ENCODE measurements around the gene KRT71.
"Not testable (repeated sequence)": the region's sequence is repeated elsewhere in the genome, so short reads cannot be mapped to it uniquely, and the experiment has no call there.

KRT71 gene

DNA sequence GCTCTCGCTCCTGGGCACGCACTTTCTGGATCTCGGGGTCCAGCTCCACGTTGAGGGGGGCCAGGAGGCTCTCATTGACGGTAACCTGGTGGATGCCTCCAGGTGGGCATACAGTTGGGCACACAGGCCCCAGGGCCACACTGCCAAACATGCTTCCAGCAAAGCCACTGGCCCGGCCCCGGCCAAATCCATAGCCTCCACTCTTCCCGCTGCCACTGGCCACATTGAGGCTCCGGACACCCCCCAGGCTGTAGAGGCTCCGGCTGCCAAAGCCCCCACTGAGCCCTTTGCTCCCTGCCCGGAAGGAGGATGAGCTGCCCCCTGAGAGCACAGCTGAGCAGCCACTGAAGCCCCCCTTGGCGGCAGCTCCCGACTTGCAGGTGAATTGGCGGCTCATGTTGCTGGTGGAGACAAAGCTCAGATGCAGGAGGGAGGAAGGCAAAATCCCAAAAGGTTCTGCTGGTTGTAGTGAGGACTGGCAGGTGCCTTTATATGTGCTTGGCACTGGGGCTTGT, at the start of gene KRT71:
TSS of gene KRT71 (minus strand) at position 465 of the 515 bp plus-strand sequence. CDS start at position 397, 68 bp downstream.
- DNase-seq (ENCODE audit: low spot score): no peak

DNA sequence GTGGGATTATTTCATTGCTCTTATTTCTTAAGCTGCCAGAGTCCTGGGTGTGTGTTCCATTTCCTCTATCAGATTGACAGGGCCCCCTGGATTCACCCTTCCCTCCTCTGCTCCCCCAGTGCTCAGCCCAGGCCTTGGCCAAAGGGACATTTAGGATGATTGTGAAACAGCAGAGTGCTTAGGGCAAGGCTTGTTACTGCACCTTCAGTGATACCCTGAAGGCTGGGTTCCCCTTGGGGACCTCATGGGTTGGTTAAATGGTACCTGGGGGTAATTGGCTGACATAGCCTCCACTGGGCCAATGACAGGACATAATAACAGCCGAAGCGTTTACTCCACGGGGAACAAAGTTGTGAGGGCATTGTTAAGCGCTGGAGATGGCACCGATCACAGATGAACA, 49.6 kb upstream of the KRT71 start:
- no peak for DNase-seq (ENCODE audit: low spot score)

DNA sequence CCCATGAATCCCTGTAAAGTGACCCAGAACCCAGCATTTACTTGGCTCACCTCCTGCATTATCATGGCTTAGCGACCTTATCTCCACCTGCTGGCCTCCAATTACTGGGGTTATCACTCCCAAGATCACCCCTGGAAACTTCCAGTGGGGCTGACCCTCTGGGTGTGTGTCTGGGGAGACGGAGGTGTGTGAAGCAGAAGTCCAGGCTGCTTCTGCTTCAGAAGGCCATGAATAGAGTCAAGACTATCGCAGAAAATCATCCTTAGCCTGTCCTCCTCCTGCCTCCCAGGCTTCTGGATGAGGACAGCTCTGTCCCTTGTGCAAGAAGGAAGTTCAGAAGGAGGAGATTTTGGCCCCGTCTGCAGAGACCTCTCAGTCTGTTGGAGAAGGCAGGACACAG, 48.7 kb upstream of the KRT71 start:
- no peak for DNase-seq (ENCODE audit: low spot score)

DNA sequence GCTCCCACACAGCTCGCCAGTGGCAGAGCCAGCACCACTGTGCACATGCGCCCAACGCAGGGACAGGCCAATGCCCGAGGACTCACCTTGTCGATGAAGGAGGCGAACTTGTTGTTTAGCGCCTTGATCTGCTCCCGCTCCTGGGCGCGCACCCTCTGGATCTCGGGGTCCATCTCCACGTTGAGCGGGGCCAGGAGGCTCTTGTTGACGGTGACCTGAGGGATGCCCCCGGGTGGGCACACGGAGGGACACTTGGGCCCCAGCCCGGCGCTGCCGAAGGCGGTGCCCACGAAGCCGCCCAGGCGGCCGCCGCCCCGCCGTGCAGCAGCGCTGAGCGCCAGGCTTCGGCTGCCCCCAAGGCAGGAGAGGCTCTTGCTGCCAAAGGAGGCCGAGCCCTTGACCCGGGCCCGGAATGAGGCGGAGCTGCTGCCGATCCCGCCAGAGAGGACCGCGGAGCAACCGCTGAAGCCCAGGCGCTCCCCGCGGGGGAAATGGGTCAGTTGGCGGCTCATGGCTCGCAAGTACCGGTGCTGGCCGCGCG, 48.1 kb upstream of the KRT71 start, which contains the start of gene KRT72:
TSS of gene KRT72 (minus strand) at position 523 of the 541 bp plus-strand sequence. CDS start at position 512, 11 bp downstream.
- DNase-seq (ENCODE audit: low spot score): no peak

DNA sequence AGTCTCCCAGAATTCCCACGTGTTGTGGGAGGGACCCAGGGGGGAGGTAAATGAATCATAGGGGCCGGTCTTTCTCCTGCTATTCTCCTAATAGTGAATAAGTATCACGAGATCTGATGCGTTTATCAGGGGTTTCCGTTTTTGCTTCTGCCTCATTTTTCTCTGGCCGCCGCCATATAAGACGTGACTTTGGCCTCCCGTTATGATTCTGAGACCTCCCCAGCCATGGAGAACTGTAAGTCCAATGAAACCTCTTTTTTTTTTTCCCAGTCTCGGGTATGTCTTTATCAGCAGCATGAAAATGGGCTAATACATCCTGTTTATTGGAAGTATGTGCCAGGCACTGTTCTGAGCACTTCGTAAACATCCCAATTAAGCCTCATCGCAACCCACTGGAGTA, 47.5 kb upstream of the KRT71 start:
- no peak for DNase-seq (ENCODE audit: low spot score)

DNA sequence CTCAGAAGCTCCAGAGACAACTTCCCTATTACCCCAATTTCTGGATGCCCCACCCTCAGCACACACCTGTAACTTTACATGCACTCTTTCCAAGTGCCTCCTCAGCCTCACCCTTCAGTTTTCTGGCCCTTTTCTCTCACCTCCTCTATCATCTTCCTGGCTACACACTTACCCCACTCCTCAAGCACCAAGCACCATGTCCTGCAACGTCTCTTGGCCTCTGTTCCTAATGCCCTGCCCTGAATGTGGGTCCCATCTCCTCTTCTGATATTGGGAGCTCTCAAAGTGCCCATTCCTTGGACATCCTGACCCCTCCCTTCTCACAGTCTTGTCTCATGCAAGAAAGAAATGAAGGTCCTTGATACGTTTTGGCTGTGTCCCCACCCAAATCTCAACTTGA, 47.1 kb upstream of the KRT71 start:
- no peak for DNase-seq (ENCODE audit: low spot score)

DNA sequence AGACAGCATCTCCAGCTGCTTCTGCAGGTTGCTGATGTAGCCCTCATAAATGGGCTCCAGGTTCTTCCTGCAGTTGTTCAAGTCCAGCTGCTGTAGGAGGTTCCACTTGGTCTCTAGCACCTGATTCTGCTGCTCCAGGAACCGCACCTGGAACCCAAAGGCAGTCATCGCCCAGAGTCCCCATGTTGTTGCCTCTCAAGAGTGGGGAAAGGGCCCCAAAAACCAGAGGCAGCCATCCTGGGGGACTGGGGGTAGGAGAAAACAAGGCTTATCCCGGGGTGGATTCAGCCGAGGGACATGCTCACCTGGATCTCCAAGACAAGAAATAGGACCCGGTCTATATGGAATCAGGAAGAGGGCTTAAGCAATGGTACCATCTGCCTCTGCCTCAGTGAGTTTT, 46.0 kb upstream of the KRT71 start:
- no peak for DNase-seq (ENCODE audit: low spot score)

DNA sequence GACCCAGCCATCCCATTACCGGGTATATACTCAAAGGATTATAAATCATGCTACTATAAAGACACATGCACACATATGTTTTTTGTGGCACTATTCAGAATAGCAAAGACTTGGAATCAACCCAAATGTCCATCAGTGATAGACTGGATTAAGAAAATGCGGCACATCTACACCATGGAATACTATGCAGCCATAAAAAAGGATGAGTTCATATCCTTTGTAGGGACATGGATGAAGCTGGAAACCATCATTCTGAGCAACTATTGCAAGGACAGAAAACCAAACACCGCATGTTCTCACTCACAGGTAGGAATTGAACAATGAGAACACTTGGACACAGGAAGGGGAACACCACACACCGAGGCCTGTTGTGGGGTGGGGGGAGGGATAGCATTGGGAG, 41.3 kb upstream of the KRT71 start:
- not testable (repeated sequence) for DNase-seq (ENCODE audit: low spot score)

DNA sequence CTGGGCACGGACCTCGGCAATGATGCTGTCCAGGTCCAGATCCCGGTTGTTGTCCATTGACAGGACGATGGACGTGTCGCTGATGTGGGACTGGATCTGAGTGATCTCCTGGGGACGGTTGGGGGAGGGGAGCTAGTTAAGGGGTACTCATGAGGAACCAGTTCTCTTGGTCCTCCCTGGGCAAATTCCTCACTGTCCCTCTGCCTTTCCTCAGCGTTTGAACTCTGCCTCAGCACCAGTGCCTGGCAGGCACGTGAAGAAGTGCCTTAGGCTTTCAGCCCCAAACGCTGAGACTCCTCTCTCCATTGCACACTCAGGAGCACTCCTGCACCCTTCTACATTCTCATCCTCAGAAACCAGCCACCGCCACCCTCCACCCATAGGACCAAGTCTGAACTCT, 38.6 kb upstream of the KRT71 start:
- DNase-seq (ENCODE audit: low spot score): no peak

DNA sequence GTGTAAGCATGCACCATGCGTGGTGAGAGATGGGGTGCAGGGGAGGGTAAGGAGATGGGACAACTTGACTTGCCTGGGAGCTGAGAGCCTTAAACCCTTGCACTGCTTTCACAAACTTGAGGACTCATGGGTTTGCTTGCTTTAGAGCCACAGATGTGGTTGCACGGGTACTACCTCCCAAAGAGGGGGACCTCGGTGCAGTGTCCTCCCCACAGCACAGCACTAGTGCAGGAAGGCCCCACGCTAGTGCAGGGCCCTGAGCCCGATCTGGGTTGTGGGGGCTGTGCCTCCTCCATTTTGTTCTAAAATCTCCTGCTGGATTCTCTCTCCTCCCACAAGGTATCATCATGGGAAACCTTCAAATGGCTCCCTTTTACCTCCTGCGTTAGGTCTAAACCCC, 37.1 kb upstream of the KRT71 start:
- no peak for DNase-seq (ENCODE audit: low spot score)

DNA sequence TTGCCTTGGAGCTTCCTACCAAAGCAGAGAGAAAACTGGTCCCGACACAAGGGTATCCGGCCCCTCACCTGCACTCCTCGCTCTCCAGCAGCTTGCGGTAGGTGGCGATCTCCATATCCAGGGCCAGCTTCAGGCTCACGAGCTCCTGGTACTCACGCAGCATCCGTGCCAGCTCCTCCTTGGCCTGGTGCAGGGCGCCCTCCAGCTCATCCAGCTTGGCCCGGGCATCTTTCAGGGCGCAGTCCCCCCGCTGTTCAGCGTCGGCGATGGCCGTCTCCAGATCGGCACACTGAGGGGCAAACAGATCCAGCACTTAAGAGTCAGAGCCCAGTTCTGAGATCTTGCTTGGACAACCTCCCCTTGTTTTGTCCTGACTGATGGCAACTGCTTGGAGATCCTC, 34.6 kb upstream of the KRT71 start:
- DNase-seq (ENCODE audit: low spot score): no peak

DNA sequence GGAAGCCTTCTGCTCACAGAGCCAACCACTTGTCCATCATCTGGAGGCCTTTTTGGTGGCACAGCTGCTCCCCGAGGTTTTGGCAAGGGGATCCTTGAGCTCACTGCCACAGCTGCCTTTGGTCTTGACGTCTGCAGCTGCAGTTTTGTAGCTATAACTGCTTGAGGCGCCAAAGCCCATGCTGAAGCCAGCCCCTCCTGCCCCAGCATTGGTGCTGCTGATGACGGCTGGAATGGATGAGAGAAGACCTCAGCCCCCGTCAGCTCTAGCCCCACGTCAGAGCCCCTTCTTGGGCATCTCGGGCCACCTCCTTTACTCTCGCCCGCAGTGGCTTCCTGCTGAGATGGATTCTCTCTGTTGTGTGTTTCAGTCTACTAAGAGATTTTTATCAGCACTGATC, 33.0 kb upstream of the KRT71 start:
- no peak for DNase-seq (ENCODE audit: low spot score)

DNA sequence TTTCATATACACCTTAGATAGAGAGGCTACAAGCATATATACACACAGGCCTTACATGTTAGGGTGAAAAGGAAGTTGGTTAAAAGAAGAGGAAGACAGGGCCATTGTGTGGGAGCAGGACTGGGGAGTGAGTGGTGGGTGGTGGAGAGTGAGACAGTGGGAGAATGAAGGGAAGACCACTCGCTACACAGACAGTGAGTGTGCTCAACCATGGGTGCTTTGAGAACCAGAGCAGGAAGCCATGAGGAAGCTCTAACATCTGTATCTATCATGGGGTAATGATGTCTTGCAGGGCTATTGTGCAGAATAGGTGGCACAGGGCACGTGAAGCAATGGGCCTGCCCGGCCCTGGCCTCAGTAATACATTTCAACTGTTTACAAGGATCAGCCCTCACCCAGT, 32.1 kb upstream of the KRT71 start:
- DNase-seq (ENCODE audit: low spot score): no peak

DNA sequence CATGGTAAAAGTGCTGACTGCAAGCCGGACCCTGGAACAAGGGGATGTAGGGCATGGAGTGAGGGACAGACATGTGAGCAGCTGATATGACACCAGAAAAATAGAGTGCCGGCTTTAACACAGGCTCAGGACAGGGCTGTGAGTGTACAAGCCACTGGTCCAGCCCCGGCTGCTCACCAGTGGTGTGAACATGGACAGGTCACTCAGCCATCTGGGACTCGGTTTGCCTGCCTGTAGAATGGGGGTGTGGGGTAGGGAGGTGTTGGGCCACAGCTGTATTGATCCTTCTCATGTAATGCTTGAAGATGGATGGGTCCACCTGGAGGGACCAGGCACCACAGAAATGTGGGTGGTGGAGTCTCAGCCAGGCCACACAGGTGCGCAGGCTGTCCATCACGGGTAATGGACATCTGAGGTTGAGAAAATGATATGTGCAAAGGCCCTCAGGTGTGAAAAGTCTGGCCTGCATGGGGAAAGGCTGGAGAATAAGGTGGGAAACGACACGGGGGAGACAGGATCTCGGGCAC, 31.3 kb upstream of the KRT71 start:
- no peak for DNase-seq (ENCODE audit: low spot score)

DNA sequence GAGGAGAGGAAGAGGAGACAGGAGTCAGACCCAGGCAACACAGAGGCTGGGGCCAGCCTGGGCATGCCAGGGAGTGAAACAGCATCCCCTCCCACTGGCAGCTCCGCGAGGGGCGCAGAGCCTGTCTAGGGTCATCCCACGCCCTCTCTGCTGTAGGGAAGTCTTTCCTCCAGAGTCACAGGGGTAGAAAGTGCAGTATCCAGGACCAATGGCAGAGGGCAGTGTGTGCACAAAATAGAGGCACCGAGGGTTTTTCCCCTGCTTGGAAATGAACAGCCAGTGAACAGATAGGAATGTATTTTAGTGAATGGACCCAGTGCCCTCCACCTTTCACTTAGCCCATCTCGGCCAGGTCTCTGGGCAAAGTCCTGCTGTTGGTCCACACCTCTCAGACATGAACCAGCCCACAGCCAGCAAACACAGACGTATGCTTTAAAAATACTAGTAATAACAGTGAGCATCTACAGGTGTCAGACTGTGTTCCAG, 30.1 kb upstream of the KRT71 start:
- peak; percentile 86 for DNase-seq (ENCODE audit: low spot score)

DNA sequence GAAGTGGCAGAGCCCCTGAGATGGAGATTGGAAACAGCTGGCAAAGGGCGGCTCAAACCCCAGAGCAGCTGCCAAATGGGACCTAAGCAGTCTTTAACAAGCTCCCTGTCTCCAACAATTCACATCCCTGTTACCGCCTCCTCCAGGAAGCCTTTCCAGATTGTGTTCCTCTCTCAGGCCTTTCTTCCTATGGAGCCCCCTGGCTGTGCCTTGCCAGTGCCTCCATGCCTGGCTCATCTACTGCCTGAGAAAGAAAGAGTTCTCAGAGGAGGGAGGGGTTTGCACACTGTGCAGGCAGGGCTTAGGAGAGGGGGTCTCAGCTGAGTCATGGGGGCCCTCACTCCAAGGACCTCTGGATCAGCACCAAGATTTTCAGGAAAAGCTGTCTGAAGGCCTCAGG, 29.5 kb upstream of the KRT71 start:
- DNase-seq (ENCODE audit: low spot score): no peak

DNA sequence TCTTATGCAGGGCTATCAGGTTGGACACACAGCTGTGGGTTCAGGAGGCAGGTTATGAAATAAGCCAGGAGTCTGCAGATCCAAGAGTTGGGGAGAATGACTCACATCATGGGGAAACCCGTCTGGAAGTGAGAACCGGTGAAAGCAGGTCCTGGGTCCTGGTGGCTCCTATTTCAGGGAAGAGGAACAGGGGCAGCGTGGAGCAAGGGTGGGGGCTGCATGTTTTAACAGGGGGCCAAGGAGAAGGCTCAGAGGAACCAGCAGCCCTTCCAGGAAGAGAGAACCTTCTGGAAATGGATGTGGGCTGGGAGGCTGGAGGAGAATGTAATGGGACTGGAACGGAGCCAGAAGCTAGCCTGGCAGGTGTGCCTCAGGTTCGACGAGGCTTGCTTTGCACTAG, 28.5 kb upstream of the KRT71 start:
- no peak for DNase-seq (ENCODE audit: low spot score)

DNA sequence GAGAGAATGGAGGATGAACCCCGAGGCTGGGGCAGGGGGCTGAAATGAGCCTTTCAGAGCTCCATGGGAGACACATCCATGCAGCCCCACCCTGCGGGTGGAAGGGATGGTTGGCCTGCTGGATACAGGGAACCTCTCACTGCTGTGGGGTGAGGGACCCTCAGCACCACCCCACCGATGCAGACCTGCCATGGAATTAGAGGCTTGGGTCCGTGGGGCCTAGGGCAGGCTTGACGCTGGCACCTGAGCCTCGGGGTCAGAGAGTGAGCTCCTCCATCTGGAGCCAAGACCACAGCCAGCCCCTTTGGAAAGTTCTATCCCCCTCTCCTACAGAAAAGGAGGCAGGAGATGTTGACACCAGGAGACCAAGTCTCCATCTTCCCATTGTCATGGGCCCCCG, 28.1 kb upstream of the KRT71 start:
- DNase-seq (ENCODE audit: low spot score): no peak

DNA sequence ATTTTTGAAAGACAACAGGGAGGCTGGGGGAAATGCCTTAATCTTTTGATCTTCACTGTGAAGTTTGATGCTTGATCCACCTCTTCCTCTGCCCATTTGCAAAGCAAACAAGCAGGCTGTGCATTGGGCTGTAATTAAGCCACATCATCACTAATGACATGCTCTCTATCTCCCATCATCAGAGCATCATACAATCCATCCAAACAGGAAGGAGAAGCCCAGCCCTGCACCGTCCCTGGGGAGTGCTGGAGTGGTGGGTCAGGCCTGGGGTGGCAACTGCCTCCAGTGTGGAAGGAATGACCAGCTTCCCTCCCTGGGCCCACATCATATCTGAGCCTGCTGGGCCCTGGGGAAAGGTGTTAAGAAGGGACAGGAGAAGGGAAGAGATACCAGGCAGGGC, 27.6 kb upstream of the KRT71 start:
- no peak for DNase-seq (ENCODE audit: low spot score)

DNA sequence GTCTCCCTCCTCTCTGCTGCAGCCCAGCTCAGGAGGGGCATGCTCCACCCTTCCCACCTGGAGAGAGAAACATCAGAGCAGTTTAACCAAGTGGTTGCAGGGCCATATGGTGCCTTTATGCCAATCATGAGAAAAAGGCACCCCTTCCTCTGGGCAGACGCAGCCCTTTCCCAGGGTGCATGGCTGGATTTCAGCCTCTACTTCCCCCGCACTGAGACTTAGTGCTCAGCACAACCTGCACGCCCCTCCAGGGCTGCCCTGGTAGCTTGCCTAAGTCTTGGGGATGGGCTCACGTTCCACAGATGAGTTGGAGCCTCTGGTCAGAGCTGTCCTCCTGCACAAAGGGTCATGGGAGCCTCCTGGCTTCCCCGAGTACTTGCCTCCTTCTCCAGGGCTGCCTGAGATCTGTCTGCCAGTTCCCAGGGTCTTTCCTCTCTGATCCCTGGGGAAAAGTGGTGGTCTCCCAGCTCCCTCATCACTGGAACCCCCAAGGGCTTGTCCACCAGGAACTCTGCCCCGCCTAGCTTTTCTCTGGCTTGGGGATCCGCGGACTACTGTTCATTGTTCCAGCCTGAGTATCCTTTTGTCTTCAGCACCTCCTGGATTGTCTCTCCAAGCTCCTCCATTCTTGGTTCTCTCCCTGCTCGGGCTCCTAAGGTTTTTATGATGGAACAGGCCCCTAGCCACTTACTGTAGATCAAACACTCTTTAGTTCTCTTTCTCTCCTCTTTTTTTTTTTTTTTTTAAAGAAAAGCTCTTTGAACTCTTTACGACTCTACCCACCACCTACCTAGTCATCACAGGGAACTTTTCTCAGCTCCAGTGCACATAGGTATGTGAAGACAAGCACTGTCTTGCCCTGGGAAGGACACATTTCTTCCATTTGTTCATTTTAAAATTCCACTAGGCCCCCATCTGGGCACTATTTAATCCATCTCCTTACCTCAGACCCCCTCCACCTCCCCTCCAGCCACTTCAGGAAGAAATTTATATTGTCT, 26.8 kb upstream of the KRT71 start:
- DNase-seq (ENCODE audit: low spot score): no peak

DNA sequence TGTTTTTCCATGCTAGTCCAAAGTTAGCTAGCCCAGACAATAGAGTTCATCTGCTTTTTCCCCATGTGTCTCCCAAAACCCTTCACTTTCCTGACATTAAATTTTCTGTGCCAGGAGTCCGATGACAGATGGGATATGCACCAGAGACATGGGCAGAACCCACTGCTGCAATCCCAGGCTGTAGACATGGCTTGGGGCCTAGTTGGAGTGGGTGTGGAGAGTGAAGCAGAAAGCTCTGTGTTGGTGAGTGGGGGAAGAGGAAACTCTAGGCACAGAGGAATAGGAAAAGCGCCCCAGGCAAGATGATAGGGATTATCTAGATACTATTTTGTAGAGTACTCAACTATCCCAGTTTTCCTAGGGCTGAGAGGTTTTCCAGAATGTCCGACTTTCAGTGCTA, 25.5 kb upstream of the KRT71 start:
- no peak for DNase-seq (ENCODE audit: low spot score)

DNA sequence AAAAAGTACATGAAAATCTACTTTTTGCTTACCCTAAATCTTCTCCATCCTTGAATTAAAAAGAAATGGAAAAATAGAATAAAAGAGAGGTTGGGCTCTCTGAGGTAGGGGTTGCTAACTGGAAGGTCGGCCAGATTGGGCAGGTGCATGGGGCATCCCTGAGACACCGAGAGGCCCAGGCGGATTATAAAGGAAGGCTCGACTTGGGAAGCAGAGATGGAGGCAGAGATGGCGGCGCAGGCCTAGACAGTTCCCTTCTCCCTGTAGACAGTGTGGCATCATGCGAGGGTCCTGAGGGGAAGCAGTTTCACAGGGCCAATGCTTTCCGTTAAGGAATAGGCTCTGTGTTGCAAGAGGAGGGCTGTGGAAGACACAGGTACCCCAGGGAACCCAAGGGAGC, 24.4 kb upstream of the KRT71 start:
- no peak for DNase-seq (ENCODE audit: low spot score)

DNA sequence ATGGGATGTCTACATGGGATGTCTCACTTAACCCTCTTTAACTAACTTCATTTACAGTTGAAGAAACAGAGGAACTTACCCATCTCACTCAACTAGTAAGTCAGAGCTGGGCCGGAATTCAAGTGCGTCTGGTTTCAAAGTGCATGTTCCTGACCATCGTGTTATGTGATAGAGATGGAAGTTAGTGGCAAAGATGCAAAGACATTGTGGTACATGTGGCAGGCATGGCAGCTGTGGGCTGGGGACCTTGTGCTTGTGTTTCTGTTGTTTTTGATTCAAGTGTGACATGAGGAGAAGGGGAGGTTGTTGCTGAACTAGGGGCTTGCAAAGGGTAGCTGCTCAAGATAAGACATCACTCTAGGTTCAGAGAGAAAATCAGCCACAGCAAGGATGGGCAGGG, 23.0 kb upstream of the KRT71 start:
- no peak for DNase-seq (ENCODE audit: low spot score)
